HG03457 (cell line): Measurements from ENCODE around the gene CCDC167.
"Not testable (repeated sequence)": the region's sequence is repeated elsewhere in the genome, so short reads cannot be mapped to it uniquely, and the experiment has no call there.

Source experiments
- ATAC-seq: cut with Tn5 transposase; IDR thresholded peaks from one replicate; pipeline ENCODE4 v1.9.1; 2021; ENCODE audit warnings: moderate number of reproducible peaks; ENCODE audit not compliant: unreplicated experiment

Gene CCDC167

GRCh38 chr6:37512400-37513011 is 12.8 kb upstream of the CCDC167 start:
- no peak for ATAC-seq

DNA sequence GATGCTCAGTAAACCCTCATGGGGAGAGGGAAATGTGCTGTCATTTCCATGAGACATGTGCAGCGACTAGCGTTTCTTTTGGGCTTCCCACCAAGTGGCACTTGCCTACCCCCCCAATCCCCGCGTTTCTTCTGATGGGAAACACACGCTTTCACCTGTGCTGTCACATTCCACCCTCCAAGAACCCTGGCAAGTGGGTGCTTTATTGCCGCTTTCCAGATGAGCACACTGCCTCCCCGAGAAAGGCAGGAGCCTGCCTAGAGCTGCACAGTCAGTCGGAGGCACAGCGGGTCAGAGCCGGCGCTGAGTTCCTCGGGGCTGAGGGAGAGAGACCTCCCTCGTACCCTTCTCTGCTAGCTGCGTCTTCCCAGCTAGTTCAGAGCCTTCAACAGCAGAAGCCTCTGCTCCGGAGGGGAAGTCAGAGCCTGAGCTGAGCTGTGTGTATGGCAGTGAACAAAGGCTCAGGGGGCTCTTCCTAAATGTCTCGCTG is 12.3 kb upstream of the CCDC167 start:
- no peak for ATAC-seq

DNA sequence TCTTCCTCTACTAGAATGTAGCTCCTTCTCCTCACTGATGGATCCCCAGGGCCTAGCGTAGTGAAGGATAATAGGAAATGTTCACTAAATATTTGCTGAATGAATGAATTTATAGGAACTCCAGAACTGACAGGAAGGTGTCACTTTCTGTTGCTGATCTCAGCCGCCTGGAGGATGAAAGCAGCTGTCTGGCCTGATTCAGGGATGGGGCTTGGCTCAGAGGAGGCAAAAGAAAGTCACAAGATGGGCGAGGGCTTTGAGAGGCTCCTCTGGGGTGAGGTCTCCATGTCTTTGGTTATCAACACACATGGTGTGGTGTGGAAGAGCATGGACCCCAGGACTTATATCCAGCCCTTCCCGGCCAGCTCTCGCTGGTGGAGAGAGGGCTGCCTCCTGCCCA is 11.5 kb upstream of the CCDC167 start:
- no peak for ATAC-seq

GRCh38 chr6:37507690-37508421 is 8.2 kb upstream of the CCDC167 start:
- no peak for ATAC-seq

- ATAC-seq, result no peak
These were observed 7.4 kb upstream of the CCDC167 start for GRCh38 chr6:37507077-37507476.

DNA sequence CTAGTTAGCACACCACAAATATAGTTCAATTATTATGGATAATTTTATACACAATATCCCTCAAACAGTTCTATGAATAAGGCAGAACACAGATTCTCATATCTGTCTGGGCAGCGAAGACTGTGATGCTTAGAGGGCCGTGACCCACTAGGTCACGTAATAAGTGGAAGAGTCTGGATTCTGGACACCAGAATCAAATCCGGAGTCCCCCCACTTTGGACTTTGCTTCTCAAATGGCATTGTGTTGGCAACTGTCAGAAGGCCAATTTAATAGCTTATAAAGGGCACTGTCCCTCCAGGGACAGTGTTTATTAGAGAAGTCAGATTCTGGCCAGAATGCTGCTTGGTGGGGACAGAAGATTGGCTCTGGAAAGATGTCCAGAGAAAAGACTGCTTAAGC is 6.8 kb upstream of the CCDC167 start:
- no peak for ATAC-seq

DNA sequence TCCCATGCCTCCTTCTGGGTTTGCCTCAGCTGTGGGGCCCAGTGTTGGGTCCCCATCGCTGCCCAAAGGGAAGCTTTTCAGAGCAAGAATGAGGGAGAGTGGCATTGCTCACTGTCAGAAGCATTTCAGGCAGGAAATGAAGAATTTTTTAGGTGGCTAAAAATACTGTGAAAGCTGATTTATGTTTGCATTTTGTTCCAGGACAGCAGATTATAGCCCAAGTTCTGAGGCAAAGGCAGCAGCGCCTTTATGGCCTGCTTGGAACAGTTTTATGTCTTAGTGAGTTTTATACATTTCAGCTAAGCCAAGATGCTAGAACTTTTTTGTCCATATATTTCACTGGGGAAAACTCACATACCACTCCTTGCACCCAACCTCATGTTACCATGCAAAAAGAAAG is 4.3 kb upstream of the CCDC167 start:
- ATAC-seq, result no peak

DNA sequence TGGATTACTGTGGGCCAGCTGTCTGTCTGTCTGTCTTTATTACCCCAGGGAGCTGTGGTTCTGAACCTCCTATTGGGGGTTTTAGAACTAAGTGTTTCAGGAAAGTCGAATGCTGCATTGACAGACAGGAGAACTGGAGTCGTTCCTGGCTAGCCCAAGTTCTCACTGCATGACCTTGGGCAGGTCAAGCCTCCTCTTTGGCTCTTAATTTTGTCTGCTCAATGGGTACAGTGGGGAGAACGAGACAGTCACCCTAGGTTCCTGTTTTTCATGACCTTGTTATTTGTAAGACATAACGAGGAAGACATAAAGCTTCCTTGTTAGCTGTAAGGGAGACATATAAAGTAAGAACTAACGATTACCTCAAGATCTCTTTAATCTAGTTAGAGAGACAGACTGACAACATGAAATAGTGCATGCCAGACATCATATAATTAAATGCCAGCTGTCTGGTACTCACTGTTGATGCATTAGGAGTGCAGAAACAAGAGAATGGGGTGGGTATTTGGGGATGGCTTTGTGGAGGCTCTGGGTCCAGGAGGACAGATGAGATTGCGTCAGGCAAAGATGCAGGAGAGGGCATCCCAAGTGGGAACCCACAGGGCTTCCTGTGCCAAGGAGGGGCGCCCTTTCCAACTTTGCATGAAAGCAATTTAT is 3.7 kb upstream of the CCDC167 start:
- ATAC-seq, result no peak

DNA sequence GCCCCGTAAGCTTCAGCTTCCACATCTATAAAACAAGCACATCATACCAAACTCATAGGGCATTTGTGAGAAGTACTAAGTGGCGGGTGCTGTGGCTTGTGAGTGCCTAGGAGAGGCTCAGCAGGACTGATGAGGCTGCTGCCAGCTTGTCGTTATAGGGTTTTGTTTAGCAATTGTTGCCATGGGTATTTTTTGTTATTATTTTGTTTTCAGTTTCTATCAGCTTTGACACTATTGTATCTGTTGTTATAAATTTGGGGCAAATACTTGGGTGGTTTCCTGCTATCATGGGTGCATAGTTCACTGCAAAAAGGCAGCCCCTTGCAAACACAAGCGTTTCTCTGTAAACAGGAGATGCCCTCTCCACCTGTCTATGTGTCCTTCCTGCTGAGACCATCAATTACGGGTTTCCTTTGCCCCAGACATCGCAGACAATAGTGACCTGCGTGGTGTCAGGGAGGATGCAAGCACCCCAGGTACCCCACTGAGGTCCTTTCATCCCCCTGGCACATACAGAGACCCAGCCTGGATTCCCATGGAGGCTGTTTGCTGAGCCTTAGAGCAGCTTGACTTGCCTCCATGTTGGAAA is 3.1 kb upstream of the CCDC167 start:
- no peak for ATAC-seq

- ATAC-seq, result no peak
These were observed 2.2 kb upstream of the CCDC167 start for GRCh38 chr6:37501632-37502491.

DNA sequence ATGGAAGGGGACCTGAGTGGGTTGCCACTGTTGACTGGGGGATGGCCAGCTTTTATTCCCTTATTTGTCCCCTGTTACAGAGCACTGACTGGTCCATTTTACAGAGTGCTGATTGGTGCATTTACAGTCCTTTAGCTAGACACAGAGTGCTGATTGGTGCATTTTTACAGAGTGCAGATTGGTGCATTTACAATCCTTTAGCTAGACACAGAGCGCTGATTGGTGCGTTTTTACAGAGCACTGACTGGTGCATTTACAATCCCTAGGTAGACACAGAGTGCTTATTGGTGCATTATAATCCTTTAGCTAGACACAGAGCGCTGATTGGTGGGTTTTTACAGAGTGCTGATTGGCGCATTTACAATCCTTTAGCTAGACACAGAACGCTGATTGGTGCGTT is 1.2 kb upstream of the CCDC167 start:
- not testable (repeated sequence) for ATAC-seq

DNA sequence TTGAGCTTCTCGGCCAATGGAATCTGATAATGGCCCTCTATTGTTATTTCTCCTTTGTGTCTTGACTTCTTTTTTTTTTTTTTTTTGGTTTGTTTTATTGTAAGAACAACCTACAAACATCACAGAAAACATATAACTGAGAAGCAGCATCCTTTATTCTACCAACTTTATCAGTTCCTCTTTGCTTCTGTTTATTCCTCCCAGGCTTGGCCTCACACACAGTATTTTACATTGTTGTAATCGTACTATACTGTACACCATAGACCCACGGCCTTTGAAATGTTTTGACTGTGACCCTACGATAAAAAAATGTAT is 558 bp upstream of the CCDC167 start:
- no peak for ATAC-seq

DNA sequence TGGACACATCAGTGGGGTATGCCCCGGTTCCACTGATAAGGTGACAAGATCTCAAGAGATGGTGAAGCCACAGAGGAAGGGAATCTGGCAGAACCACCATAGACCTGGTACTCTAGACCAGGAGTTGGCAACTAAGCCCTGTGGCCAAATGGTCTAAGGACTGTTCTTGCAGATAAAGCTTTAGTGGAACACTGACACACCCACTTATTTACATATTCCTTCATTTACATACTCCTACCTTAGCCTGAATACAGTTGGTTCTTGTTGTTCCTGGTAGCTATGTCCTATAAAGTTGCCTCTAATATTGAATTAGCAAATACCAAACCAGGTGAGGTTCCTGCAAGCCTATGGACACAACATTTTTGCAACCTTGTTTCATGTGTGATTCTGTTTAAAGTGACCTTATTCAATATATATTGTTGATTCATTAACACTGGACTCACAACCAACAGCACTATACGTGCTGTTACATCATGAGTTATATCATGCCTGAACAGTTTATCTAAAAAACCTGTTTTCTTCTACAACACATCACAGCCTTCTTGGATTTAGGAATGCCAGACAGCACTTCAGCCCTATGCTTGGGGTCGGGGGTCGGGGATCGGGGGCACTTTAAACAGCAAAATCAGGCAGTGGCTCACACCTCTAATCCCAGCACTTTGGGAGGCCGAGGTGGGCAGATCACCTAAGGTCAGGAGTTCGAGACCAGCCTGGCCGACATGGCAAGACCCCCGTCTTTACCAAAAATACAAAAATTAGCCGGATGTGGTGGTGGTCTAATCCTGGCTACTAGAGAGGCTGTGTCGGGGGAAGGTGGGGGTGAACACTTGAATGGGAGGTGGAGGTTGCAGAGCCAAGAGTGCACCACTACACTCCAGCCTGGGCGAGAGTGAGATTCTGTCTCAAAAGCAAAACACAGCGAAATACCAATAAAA is 2.5 kb downstream of the CCDC167 start:
- no peak for ATAC-seq

DNA sequence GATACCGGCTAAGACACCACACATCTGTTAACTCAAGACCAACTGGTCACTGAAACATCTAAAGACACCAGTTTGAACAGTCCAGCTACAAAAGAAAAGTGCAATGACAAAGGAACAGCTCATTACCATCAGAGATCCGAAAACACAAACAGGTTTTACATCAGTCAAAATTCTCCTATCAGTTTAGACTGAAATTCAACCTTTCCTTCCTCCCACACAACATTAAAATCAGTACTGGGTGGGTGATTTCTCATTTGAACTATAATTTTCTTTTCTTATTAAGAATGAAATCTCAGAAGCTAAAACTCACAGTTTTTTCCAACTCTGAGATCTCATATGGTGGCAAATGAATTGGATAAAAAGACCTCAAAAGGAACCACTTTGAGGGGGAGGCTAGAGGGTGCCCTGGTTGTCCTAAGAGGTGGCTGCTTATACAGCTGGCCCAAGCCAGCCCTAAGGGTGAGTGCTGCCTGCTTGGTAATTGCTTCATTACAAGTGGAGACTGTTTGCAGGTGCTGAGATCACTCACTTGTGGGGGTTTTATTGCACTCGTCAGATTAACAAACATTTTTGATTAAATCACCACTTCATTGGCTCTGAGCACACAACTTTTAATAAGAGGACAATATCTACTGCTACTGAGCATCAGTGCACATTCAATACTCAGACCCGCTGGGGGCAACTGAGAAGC is 4.3 kb downstream of the CCDC167 start:
- ATAC-seq, result no peak

DNA sequence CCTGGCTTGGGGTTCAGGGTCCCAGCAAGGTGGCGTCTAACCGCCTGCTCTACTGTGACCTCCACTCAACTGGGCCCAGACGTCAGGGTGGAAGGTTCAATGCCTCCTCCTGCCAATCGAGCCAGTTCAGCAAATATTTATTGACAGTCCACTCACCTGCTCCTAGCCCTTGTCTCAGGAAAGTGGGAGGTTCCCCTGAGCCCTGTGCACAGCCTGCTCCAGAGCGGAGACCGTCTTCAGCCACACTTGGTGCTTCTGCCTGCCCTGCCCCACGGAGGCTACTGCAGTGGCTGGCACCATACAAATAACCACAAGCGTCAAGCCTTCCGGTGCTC is 6.1 kb downstream of the CCDC167 start:
- ATAC-seq, result no peak

DNA sequence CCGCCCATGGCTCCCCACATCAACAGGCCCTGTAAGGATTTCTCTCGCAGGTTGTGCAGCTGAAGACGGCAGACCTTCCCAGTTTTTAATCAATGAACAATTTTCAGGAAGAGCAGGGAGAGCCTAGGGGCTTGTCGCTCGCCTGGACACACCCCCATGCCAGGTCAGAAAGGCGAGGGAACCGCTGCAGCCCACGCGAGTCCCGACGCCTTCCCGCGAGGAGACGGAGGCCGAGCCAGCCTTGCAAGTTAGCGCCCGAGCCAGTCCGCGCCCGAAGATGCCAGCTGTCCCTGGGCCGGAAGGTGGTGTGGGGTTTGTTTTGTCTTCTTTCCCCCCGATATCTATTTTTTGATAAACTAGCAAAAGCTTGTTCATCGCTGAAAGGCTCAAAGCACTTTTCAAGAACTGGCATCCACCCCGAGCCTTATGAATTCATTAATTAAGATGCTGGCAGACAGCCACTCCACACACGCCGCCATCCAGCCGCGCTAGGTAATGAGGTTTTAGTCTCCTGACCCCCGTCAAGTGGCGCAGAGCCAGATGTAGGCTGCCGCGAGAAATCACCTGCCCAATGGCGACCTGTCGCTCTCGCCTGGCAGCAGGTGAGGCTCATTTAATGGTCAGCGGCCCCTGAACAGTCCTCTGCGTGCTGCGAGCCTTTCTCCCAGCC is 6.6 kb downstream of the CCDC167 start:
- ATAC-seq, result no peak

DNA sequence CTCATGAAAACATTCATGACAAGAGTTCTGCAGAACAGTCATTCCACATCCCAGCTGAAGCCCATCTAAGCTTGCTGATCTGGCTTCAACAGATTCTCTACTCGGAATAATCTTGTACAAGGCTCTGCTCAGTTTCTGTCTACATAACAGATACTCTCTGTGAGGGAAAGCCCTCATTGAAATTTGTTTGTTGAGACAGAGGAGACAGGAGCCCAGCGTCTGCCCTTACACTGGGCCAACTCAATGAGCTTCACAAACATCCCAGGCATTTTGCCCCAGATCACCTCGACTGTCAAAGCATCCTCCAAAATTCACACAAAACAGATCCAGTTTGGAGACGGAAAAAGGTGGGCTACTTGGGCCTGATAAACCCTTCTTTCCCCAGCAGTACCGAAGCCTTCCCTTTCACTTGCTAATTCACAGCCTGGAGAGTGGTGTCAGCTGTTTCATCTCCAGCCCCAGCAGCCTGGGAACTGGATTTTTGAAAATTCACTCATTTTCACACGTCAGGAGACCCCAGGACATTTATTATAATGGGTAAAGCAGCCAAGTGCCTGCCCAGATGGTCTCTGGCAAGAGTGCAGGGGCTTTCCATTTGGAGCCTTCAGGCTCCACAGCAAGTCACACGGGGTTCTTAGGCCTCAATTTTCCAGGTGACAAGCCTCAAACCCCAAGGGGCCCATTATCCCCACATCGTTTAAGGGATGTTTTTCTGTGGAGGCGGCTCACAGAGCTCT is 7.3 kb downstream of the CCDC167 start:
- ATAC-seq, result no peak

DNA sequence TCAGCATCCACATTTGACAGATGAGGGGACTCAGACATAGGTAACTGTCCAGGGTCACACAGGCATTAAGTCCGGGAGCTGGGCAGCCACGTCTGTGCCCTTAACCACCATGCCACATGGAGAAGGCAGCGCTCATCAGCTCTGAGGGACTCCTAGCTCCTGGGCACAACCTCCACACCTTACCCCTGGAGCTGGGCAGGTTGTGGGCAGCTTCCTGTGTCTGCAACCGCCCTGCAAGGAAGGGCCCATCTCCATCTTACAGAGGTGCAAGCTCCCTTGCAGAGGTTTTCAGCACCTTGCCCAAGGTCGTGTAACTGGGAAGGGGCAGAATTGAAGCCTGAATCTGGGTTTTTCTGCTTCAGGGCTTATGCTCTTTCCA is 7.9 kb downstream of the CCDC167 start:
- no peak for ATAC-seq
